IMR-90 (cell line): ENCODE measurements around the gene TGM6. TPM values are rescaled to one million over a fixed set of nuclear protein-coding genes. Genes with fewer than 3 reads are reported as not detected.

ENCODE experiments used
- ATAC-seq: fragments of 200-7000 bp; cut with Tn5 transposase; 2 replicates; pipeline ENCODE4 v1.9.1; 2020; ENCODE audit warnings: low read depth, mild to moderate bottlenecking, moderate library complexity
- BruUV-seq: library from RNA; stranded (reverse); fragments of 400-500 nt; replicated peaks from 2 replicates; lab custom pipeline; 2021; lab: Mats Ljungman, UMichigan
- CTCF ChIA-PET: fragments of 300-600 bp; formaldehyde crosslinking; extraction: SDS; loops from one replicate; lab custom pipeline; 2021; ENCODE audit warnings: antibody characterized with exemption; lab: Yijun Ruan, JAX
- POLR2A ChIA-PET: fragments of 300-600 bp; sonication (Branson Sonifier 250); formaldehyde crosslinking; loops from one replicate; lab custom pipeline; 2022; ENCODE audit warnings: antibody characterized with exemption; ENCODE audit not compliant: unreplicated experiment; lab: Charles Lee
- DNase-seq: peaks from one replicate; pipeline ENCODE4 v3.0.0; 2013
- H2AFZ ChIP-seq: replicated peaks from 2 replicates; pipeline ENCODE3; 2013; ENCODE audit warnings: low read length, mild to moderate bottlenecking; ENCODE audit not compliant: poor library complexity
- H2AK5ac ChIP-seq: 2 replicates; pipeline ENCODE4 v1.6.1; 2013; ENCODE audit warnings: low read depth, low read length, inconsistent platforms
- H2AK9ac ChIP-seq: replicated peaks from 2 replicates; pipeline ENCODE3; 2013; ENCODE audit warnings: mild to moderate bottlenecking, low read depth, low read length, moderate library complexity; ENCODE audit not compliant: poor library complexity
- H2BK120ac ChIP-seq: 2 replicates; pipeline ENCODE4 v1.6.1; 2013; ENCODE audit warnings: low read depth, low read length, inconsistent platforms
- H2BK15ac ChIP-seq: 3 replicates; pipeline ENCODE4 v1.6.1; 2013; ENCODE audit warnings: low read depth, low read length, inconsistent platforms
- H2BK20ac ChIP-seq: 2 replicates; pipeline ENCODE4 v1.6.1; 2013; ENCODE audit warnings: low read depth, mild to moderate bottlenecking, inconsistent platforms, low read length, moderate library complexity
- H2BK5ac ChIP-seq: 2 replicates; pipeline ENCODE4 v1.6.1; 2013; ENCODE audit warnings: mild to moderate bottlenecking, low read depth, low read length, inconsistent platforms; ENCODE audit not compliant: poor library complexity, severe bottlenecking
- H3K14ac ChIP-seq: replicated peaks from 2 replicates; pipeline ENCODE4 v1.6.1; 2013; ENCODE audit warnings: low read depth, low read length, inconsistent platforms
- H3K18ac ChIP-seq: 2 replicates; pipeline ENCODE4 v1.6.1; 2013; ENCODE audit warnings: low read depth, low read length, control low read depth
- H3K23ac ChIP-seq: 2 replicates; pipeline ENCODE4 v1.6.1; 2013; ENCODE audit warnings: low read depth, low read length, inconsistent platforms
- H3K27ac ChIP-seq: 2 replicates; pipeline ENCODE4 v1.5.1; 2013; ENCODE audit warnings: mild to moderate bottlenecking, control low read depth, low read length; ENCODE audit not compliant: insufficient read depth
- H3K27me3 ChIP-seq: 2 replicates; pipeline ENCODE4 v1.6.1; 2013; ENCODE audit warnings: low read length; ENCODE audit not compliant: control insufficient read depth, insufficient read depth
- H3K36me3 ChIP-seq: 2 replicates; pipeline ENCODE4 v1.6.1; 2013; ENCODE audit warnings: low read length, mixed read lengths; ENCODE audit not compliant: control insufficient read depth, insufficient read depth
- H3K4ac ChIP-seq: 2 replicates; pipeline ENCODE4 v1.6.1; 2013; ENCODE audit warnings: low read depth, low read length, inconsistent platforms
- H3K4me1 ChIP-seq: 2 replicates; pipeline ENCODE4 v1.6.1; 2013; ENCODE audit warnings: low read length, mixed read lengths; ENCODE audit not compliant: control insufficient read depth, insufficient read depth
- H3K4me2 ChIP-seq: 2 replicates; pipeline ENCODE4 v1.6.1; 2013; ENCODE audit warnings: low read depth, mild to moderate bottlenecking, control low read depth, low read length, moderate library complexity
- H3K4me3 ChIP-seq: 2 replicates; pipeline ENCODE4 v1.5.1; 2013; ENCODE audit warnings: low read depth, mild to moderate bottlenecking, control low read depth, low read length, moderate library complexity; ENCODE audit not compliant: insufficient read depth
- H3K56ac ChIP-seq: 2 replicates; pipeline ENCODE4 v1.6.1; 2013; ENCODE audit warnings: low read length, inconsistent platforms; ENCODE audit not compliant: insufficient read depth; ENCODE audit errors: extremely low read depth
- H3K79me1 ChIP-seq, 2 experiments: 2 replicates each; pipeline ENCODE4 v1.6.1; 2013; ENCODE audit warnings: low read length in 2 of 2, inconsistent platforms in 1 of 2, low read depth in 1 of 2
- H3K9ac ChIP-seq: 2 replicates; pipeline ENCODE4 v1.6.1; 2013; ENCODE audit warnings: low read depth, low read length, control low read depth
- H3K9me1 ChIP-seq: 2 replicates; pipeline ENCODE4 v1.6.1; 2013; ENCODE audit warnings: low read length, inconsistent platforms; ENCODE audit not compliant: insufficient read depth
- H3K9me3 ChIP-seq: 2 replicates; pipeline ENCODE4 v1.6.1; 2013; ENCODE audit warnings: low read length; ENCODE audit not compliant: control insufficient read depth, insufficient read depth
- H4K20me1 ChIP-seq: 2 replicates; pipeline ENCODE4 v1.6.1; 2013; ENCODE audit warnings: low read length, inconsistent platforms; ENCODE audit not compliant: insufficient read depth
- H4K5ac ChIP-seq: 2 replicates; pipeline ENCODE4 v1.6.1; 2013; ENCODE audit warnings: mild to moderate bottlenecking, low read depth, low read length, control low read depth
- H4K8ac ChIP-seq, 2 experiments: 2 replicates each; pipeline ENCODE4 v1.6.1; 2013; ENCODE audit warnings: low read depth in 2 of 2, low read length in 2 of 2, control low read depth in 1 of 2, inconsistent platforms in 1 of 2
- H4K91ac ChIP-seq: 2 replicates; pipeline ENCODE4 v1.6.1; 2013; ENCODE audit warnings: low read depth, low read length, inconsistent platforms; ENCODE audit not compliant: insufficient read depth
- BHLHE40 ChIP-seq: fragments of 150-350 bp; IDR thresholded peaks from 2 replicates; pipeline ENCODE4 v1.6.1; 2016; ENCODE audit warnings: mild to moderate bottlenecking, low read depth, low read length
- CEBPB ChIP-seq: IDR thresholded peaks from 2 replicates; pipeline ENCODE4 v1.6.1; 2012; ENCODE audit warnings: low read depth, low read length, improper control_type of control experiment
- FOS ChIP-seq: fragments of 150-350 bp; IDR thresholded peaks from 2 replicates; pipeline ENCODE4 v1.6.1; 2016; ENCODE audit warnings: low read depth, low read length
- MAZ ChIP-seq: IDR thresholded peaks from 2 replicates; pipeline ENCODE4 v1.6.1; 2012; ENCODE audit warnings: low read depth, mild to moderate bottlenecking, low read length, improper control_type of control experiment, moderate library complexity, borderline replicate concordance
- MXI1 ChIP-seq: IDR thresholded peaks from 2 replicates; pipeline ENCODE4 v1.6.1; 2012; ENCODE audit warnings: low read depth, mild to moderate bottlenecking, low read length, moderate library complexity, borderline replicate concordance
- NFE2L2 ChIP-seq: fragments of 150-350 bp; IDR thresholded peaks from 2 replicates; pipeline ENCODE4 v1.6.1; 2016; ENCODE audit warnings: low read depth, mild to moderate bottlenecking, low read length
- POLR2A ChIP-seq: IDR thresholded peaks from 2 replicates; pipeline ENCODE4 v1.6.1; 2012; ENCODE audit warnings: mild to moderate bottlenecking, low read depth, low read length
- RCOR1 ChIP-seq: IDR thresholded peaks from 2 replicates; pipeline ENCODE4 v1.6.1; 2012; ENCODE audit warnings: mild to moderate bottlenecking, low read length, improper control_type of control experiment; ENCODE audit not compliant: insufficient replicate concordance
- RFX5 ChIP-seq: IDR thresholded peaks from 2 replicates; pipeline ENCODE4 v1.8.0; 2012; ENCODE audit warnings: low read depth, mild to moderate bottlenecking, low read length, moderate library complexity
- WGBS, 2 experiments: methylation state at CpG; one replicate each; pipeline versions ENCODE4 v1.1.5 to v1.1.7; 2013; ENCODE audit warnings: missing lambda C conversion rate in 2 of 2; ENCODE audit not compliant: insufficient read length in 1 of 2; ENCODE audit errors: extremely low coverage in 2 of 2; 5-methylcytosine and 5-hydroxymethylcytosine counted together
- dilution Hi-C: fragments of 300-500 bp; cut with HindIII; formaldehyde crosslinking; loops from one replicate; pipeline ENCODE4 v1.14.3; 2018; ENCODE audit warnings: low sequenced_read_pairs; ENCODE audit not compliant: unreplicated experiment
- in situ Hi-C: fragments of 300-500 bp; cut with MboI; formaldehyde crosslinking; loops from 3 replicates; pipeline ENCODE4 v1.14.3; 2019; ENCODE audit warnings: low sequenced_read_pairs, inconsistent platforms, mixed read lengths
- intact Hi-C: fragments of 100-400 bp; cut with micrococcal nuclease; formaldehyde crosslinking; loops from 2 replicates; pipeline ENCODE4 v1.10.0; 2022
- polyA plus RNA-seq, 3 experiments: library from polyadenylated mRNA; depleted of rRNA; stranded (reverse); fragments of >200 nt; gene quantifications; 2 replicates each; pipeline ENCODE4 v1.2.3, GENCODE V29; 2012; ENCODE audit warnings: low replicate concordance in 1 of 3
- total RNA-seq: library from RNA; depleted of rRNA; stranded (reverse); fragments of >200 nt; gene quantifications from 2 replicates; pipeline ENCODE4 v1.2.3, GENCODE V29; 2012
- TF ChIP-seq, protein P1 (sequence below): fragments of 150-350 bp; IDR thresholded peaks from 2 replicates; pipeline ENCODE4 v1.6.1; 2017; ENCODE audit warnings: mild to moderate bottlenecking, antibody characterized with exemption, low read length, low read depth

Gene TGM6
- total and polyA plus RNA-seq, 2 of the 4 experiments (the other 2 are of a cell fraction) = not detected

DNA sequence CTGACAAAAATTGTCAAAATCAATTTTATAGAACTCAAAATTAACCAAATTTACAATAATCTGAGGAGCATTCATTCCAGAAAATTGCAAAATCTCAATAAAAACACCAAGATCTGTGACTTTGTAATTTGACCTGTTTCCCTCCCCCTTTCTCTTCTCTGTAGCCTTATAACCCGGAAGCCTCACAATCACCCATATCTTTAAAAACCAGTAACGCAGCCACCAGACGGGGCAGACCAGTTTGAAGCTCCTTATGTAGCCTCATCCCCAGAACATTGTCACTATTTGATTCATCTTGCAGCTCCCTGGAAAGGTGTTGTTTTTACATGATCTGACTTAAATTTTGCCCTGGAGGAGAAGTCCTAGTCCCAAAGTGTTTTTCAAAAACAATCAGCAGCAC lies 27.5 kb upstream of the TGM6 start:
- H3K4me1 ChIP-seq = no peaks in the 10 kb centered on the region
- dilution Hi-C loops (no loop called here), intact Hi-C loops (no loop called here), in situ Hi-C loops (no loop called here)
- no peak overlapping the region for H2AFZ ChIP-seq
- H3K23ac ChIP-seq = no peak overlapping the region
- no peak overlapping the region for H3K4me3 ChIP-seq
- no peaks in the 10 kb centered on the region; the same call in 1 of the 2 replicates for H3K27me3 ChIP-seq
- H2BK20ac ChIP-seq = no peak overlapping the region
- ChIA-PET CTCF (interaction anchor here (0.5 to 0.7 kb wide), 2 partner anchors 212 to 1480 kb away, joined by 3 to 6 read pairs; no protein-coding TSS in a partner anchor), POLR2A (no interaction called here)
- H2BK15ac ChIP-seq = no peak overlapping the region
- no peaks in the 10 kb centered on the region for H3K36me3 ChIP-seq
- H4K20me1 ChIP-seq = no peaks in the 10 kb centered on the region
- H2AK5ac ChIP-seq = no peak overlapping the region
- no peak overlapping the region for H2AK9ac ChIP-seq
- H3K18ac ChIP-seq = no peak overlapping the region
- H4K8ac ChIP-seq = no peak overlapping the region
- H2BK120ac ChIP-seq = no peak overlapping the region
- ATAC-seq (no peak), DNase-seq (no peak)
- H3K79me1 ChIP-seq = no peaks in the 10 kb centered on the region
- no peak overlapping the region for H3K27ac ChIP-seq
- H2BK5ac ChIP-seq = no peak overlapping the region
- no peak overlapping the region for H3K4me2 ChIP-seq
- H3K9ac ChIP-seq = no peak overlapping the region
- no peak overlapping the region for H3K4ac ChIP-seq
- no peaks in the 10 kb centered on the region for H3K9me3 ChIP-seq
- no peak overlapping the region for H3K14ac ChIP-seq
- no peak overlapping the region for H4K5ac ChIP-seq
- no peak for TF ChIP-seq CEBPB
- TF ChIP-seq POLR2A = no peak
- no peak for TF ChIP-seq BHLHE40
- TF ChIP-seq RCOR1 = no peak
- TF ChIP-seq MAZ = no peak
- no peak for TF ChIP-seq FOS
- TF ChIP-seq RFX5 = no peak
- no peak for TF ChIP-seq NFE2L2
- TF ChIP-seq, protein P1, sequence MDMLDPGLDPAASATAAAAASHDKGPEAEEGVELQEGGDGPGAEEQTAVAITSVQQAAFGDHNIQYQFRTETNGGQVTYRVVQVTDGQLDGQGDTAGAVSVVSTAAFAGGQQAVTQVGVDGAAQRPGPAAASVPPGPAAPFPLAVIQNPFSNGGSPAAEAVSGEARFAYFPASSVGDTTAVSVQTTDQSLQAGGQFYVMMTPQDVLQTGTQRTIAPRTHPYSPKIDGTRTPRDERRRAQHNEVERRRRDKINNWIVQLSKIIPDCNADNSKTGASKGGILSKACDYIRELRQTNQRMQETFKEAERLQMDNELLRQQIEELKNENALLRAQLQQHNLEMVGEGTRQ = no peak
- TF ChIP-seq MXI1 = no peak
- H4K91ac ChIP-seq = no peak overlapping the region
- no peaks in the 10 kb centered on the region for H3K9me1 ChIP-seq
- no TSS peak for BruUV-seq
- H3K56ac ChIP-seq = no peak overlapping the region
- 100% methylated on average over 1 of the region's 3 CpGs; no CpG with 5 or more reads in 1 of the 2 experiments for WGBS, 2 experiments
